GM03348 (cell line): ENCODE results near the gene DNAJA1.
"Not testable (repeated sequence)": the region's sequence is repeated elsewhere in the genome, so short reads cannot be mapped to it uniquely, and the experiment has no call there.

Source experiments
- DNase-seq: peaks from one replicate; pipeline ENCODE4 v3.0.0; 2012; ENCODE audit warnings: low spot score

DNAJA1 gene

DNA sequence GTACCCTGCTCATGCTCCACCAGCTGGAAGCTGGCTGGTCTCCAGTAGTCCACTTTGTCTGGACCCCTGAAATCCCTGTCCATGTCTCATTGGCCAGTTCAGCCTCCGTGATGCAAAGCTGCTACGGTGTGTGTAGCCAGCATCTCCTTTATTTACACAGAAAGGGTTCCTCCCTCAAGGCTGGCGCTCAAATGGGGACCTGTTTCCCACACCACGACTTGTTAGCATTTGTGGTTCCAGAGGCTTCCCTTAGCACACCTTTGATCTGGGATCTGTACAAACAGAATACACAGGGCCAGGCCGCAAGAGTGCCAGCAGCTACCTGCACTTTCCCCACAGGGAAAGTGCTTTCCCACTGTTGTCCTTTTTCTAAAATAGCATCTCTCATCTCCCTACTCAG is 57.1 kb downstream of the DNAJA1 start:
- no peak for DNase-seq

GRCh38 chr9:33082538-33083326 is 57.7 kb downstream of the DNAJA1 start:
- DNase-seq, result no peak

DNA sequence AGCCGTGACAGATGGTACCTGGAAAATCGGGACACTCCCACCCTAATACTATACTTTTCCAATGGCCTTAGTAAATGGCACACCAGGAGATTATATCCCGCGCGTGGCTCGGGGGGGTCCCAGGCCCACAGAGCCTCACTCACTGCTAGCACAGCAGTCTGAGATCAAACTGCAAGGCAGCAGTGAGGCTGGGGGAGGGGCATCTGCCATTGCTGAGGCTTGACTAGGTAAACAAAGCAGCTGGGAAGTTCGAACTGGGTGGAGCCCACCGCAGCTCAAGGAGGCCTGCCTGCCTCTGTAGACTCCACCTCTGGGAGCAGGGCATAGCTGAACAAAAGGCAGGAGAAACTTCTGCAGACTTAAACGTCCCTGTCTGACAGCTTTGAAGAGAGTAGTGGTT is 60.6 kb downstream of the DNAJA1 start:
- not testable (repeated sequence) for DNase-seq
